ENCODE results near the gene CD44.

The CD44 gene

DNA sequence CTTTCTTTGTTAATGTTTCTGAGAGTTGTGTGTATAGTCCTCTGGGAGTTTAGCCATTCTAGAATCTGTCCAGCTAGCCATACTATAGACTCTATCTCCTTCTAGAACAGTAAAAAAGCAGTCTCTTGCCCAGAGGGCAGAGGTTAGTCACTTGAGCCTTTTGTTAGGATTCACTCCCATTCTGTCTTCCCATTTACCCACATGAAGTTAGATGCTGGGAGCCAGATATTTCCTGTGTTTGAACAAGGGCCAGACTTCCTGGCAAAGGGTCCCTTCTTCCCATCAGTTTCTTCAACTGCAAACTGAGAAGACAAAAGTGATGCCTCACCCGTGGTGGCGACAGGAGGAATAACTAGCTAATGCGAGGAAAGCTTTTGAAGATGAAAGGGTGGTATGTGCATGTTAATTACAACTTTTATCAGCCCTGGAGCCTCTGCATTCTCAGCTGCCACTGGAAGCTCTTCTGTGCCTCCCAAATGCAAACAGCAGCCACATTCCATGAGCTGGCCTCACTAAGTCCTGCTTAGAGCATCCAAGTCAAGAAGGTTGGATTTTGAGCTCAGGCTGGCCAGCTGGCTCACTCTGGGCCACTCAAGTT, 12.8 kb downstream of the CD44 start:
- no peak for TF ChIP-seq ZNF274 (IDR thresholded peaks at IDR 0.05; ENCODE audit: low read depth, low read length)
- H3K4me3 ChIP-seq (ENCODE audit: low read length), result no peak overlapping the region

DNA sequence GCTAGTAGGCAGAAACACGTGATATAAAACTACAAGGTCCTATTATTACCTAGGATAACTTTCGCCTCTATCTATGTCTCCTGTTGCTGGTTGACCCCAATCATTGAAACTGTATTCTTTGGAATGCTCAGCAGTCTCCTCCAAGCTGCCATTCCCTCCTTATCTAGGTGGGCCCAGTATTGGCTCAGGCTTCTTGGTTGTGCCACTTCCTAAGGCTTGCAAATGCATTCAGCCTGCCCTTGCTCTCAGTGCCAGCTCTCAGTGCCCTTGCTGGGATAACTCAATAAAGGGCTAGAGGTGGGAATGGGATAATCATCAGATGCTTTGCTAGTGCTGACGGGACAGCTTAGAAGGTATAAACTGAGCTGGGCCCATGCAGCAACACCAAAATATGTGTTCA, 13.6 kb downstream of the CD44 start:
- TF ChIP-seq ZNF274 (IDR thresholded peaks at IDR 0.05; ENCODE audit: low read depth, low read length), result no peak
- no peak overlapping the region for H3K4me3 ChIP-seq (ENCODE audit: low read length)

DNA sequence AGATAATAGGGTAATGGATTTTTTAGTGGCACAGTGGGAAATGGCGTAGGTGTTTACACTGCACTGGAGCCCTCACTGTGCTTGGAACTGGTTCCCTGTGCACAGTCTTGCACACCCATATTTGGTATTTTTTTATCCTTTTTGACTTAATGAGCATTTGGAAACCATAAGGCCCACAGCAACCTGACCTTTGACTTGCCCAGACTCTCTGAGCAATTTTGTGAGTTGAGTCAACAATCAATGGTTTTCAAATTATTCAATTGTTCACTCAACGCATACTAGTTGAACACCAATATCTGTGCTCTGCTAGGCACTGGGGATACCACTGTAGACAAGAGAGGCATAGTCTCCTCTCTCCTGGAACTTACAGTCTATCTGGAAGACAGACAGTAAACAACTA, 14.3 kb downstream of the CD44 start:
- H3K4me3 ChIP-seq (ENCODE audit: low read length), result no peak overlapping the region
- no peak for TF ChIP-seq ZNF274 (IDR thresholded peaks at IDR 0.05; ENCODE audit: low read depth, low read length)

DNA sequence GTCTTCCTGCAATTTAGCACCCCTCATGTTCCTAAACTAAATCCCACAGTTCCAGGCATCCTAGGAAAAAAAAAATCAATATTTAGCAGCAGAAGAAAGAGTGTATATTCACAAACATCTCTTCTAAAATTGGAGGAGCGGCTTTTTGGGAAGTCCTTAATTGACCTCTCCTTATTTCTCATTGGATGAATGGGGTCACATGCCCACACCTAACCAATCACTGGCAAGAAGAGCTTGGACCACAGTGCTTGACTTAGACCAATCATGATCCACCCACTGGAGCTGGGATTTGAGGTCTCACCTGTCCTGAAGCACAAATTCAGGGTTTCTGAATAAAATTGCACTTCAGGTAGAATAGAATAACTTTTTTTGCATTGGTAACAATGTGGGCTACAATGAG, 16.0 kb downstream of the CD44 start:
- TF ChIP-seq ZNF274 (IDR thresholded peaks at IDR 0.05; ENCODE audit: low read depth, low read length), result no peak
- H3K4me3 ChIP-seq (ENCODE audit: low read length), result no peak overlapping the region

DNA sequence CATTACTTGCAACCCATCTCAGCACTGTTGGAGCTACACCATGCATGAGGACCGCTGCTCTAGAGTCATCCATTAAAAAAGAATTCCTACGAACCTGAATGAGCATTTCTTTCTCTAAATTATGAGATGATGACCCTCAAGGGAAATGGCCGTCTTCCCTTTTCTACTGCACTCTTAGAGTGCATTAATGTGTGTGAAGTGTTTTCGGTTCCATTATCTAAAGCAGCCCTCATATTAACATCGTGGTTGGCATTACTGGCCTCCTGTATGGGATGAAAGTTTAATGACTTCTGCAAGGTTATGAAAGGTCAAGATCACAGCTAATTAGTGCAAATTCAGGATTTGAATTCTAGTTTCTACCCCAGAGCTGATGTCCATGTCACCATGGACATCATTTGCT, 16.7 kb downstream of the CD44 start:
- no peak for TF ChIP-seq ZNF274 (IDR thresholded peaks at IDR 0.05; ENCODE audit: low read depth, low read length)
- H3K4me3 ChIP-seq (ENCODE audit: low read length), result no peak overlapping the region

DNA sequence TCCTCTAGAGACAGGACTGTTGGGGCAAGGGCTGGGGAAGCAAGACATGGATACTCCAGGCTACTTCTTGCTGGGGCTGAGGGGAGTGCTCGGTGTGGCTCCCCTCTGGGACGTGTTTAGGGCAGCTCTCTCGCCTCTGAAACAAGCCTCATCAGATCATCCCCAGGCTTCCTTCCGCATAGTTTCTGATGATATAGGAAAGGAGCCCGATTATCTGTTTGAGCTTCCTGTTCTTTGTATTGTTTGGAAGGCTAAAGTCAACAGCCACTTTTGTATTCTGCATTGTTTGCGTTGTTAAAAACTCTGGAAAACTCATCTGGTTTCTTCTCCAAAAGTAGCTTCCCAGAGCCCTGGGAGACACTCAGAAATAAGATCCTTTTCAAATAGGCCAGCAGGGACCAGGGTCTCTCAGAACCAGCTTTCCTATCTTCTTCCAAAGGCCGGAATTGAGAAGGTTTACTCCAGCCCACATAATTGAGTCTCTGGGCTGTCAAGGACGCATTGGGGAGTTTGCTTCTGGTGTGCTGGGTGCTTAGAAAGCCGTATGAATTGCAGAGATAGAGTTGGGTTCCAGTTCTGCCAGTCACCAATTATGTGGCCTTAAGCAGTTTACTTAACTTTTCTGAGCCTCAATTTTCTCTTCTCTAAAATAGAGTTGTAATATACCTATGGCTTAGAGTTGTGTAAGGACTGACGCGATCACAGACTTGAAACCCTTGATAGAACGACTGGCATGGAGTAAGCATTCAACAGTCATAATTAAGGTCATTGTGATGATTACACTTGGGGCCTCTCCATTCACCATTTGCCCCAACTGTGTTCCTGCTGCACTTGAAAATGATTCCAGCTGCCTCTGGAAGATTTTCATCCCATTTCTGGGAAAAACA, 19.1 kb downstream of the CD44 start:
- no peak overlapping the region for H3K4me3 ChIP-seq (ENCODE audit: low read length)
- TF ChIP-seq ZNF274 (IDR thresholded peaks at IDR 0.05; ENCODE audit: low read depth, low read length), result no peak

DNA sequence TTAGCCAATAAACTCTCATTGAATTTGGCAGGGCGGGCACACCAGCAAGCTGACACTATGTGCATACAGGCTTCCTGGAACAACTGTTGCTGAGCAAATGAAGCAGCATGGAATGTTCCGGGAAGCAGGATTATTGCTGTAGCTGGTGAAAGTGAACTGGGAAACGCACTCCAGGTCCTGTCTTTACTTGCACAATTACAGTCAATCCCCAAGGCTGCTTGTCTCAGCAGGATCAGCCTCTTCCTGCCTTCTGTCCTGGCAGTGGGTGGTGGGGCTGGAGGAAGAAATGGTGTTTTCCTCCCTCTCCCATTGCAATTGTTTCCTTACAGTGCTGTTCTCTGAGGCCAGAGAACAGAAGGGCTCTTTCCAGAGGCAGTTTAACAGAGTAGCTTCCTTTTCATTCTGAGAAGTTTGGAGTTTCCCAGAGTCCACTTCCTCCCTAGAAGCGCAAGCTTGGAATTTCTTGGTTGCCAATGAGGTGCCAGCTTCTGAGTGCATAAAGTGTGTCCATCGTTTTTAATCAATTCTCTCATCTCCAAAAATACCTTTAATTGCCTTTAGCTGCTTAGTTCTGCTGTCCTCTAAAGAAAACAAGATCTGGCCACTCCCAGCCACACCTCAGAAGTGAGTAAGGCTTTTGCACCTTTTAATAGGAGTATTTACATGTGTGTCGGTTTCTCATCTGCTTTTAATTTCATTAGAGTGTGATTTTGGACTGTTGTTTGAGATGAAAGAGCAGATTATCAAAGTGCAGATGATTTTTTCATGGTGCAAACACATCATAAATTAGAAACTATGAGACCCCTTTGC, 19.9 kb downstream of the CD44 start:
- no peak overlapping the region for H3K4me3 ChIP-seq (ENCODE audit: low read length)
- no peak for TF ChIP-seq ZNF274 (IDR thresholded peaks at IDR 0.05; ENCODE audit: low read depth, low read length)

GRCh38 chr11:35160246-35160824, 21.4 kb downstream of the CD44 start:
- TF ChIP-seq ZNF274 (IDR thresholded peaks at IDR 0.05; ENCODE audit: low read depth, low read length), result no peak
- no peak overlapping the region for H3K4me3 ChIP-seq (ENCODE audit: low read length)

DNA sequence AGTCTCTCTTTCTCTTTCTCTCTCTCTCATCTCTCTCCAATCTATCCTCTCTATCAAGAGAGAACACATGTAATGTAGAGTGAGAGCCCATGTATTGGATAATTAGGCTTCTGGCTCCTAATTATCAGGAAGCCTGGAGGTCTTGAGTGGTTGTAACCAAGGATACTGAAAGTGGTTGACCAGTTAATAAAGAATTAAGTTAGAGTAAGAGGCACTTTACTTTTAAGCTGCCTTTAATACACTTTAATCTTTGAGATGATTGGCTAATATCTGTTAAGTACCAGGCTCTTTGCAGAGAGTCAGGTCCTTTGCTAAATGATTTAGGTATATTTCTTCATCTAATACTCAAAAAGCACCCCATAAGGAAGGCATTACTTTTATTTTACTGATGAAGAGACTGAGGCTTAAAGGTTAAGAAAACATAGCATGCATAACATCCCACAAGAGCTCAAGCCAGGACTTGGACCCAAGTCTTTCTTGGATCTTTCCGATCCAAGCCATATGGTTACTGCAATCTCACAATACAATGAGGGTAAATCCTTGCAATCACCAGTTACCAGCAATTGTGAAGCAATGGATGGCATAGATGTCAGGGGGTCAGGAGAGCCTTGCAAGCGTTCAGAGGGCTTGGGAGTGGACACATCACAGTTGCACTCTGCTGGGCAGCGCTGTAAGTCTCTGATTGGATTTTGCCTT, 22.1 kb downstream of the CD44 start:
- no peak overlapping the region for H3K4me3 ChIP-seq (ENCODE audit: low read length)
- TF ChIP-seq ZNF274 (IDR thresholded peaks at IDR 0.05; ENCODE audit: low read depth, low read length), result no peak

- no peak overlapping the region for H3K4me3 ChIP-seq (ENCODE audit: low read length)
- TF ChIP-seq ZNF274 (IDR thresholded peaks at IDR 0.05; ENCODE audit: low read depth, low read length), result no peak
Measured at GRCh38 chr11:35162745-35163144, 23.8 kb downstream of the CD44 start.

DNA sequence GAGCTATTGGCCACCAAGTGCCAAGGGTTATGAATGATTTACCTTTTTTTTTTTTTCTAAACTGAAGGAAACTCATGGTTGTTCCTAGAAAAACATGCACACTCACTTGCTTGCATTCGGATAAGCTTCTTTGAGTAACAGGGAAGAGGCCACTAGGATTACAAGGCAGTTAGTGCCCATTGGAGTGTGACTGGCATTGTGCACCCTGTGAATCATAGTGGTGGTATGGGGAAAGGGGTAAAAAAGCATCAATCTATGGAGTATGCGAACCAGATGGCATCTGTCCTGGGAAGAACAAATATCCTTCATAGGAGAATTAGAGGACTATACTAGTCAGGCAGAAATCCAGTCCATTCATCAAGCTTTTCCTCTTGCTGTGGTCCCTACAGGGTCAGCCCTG, 24.2 kb downstream of the CD44 start:
- TF ChIP-seq ZNF274 (IDR thresholded peaks at IDR 0.05; ENCODE audit: low read depth, low read length), result no peak
- peak overlapping the region; percentile 6; the same call in 1 of the 2 replicates for H3K4me3 ChIP-seq (ENCODE audit: low read length)

- H3K4me3 ChIP-seq (ENCODE audit: low read length), result peak overlapping the region; percentile 6; the same call in 1 of the 2 replicates
- no peak for TF ChIP-seq ZNF274 (IDR thresholded peaks at IDR 0.05; ENCODE audit: low read depth, low read length)
Measured at GRCh38 chr11:35163702-35164496, 24.9 kb downstream of the CD44 start.

DNA sequence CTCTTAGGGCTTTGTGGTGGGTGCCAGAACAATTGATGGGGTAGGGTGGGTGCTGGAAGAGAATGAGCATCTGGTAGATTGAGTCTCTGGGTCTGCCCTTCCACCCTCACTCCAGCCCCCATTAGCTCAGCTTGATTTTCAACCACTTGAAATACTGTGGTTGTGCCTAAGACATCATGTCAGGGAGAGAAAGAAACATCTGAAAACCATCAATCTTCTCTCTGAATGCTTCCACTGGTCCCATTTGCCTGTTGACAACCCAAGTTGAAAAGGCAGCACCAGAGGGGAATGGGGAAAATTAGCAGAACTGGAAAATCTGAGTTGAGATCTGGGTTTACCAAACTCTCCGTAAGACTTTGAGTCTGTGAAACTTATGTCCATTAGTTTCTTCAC, 26.1 kb downstream of the CD44 start:
- H3K4me3 ChIP-seq (ENCODE audit: low read length), result peak overlapping the region; percentile 61; the same call in 1 of the 2 replicates
- no peak for TF ChIP-seq ZNF274 (IDR thresholded peaks at IDR 0.05; ENCODE audit: low read depth, low read length)
